ENCODE data around the gene FBXW10B. TPM values are rescaled to one million over a fixed set of nuclear protein-coding genes. Genes with fewer than 3 reads are reported as not detected.
A peak's percentile ranks its signal among the peaks of the same experiment; 100 is the strongest.
"Not testable (repeated sequence)": the region's sequence is repeated elsewhere in the genome, so short reads cannot be mapped to it uniquely, and the experiment has no call there.

FBXW10B gene
- total and polyA plus RNA-seq, 8 donors = 0.31 to 13.0 (median 2.4) TPM; not detected in 2

GRCh38 chr17:15576848-15577247 is 42.7 kb downstream of the FBXW10B start:
- no CpG with 5 or more reads among the region's 1 CpG for WGBS, 5 donors
- H3K4me3 ChIP-seq; H3K9me3 ChIP-seq; H3K36me3 ChIP-seq; H3K27ac ChIP-seq; intact Hi-C loops (cut with DNase I; ENCODE audit: low total_unique reads); DNase-seq; H3K4me1 ChIP-seq; H3K27me3 ChIP-seq: not testable (repeated sequence)

DNA sequence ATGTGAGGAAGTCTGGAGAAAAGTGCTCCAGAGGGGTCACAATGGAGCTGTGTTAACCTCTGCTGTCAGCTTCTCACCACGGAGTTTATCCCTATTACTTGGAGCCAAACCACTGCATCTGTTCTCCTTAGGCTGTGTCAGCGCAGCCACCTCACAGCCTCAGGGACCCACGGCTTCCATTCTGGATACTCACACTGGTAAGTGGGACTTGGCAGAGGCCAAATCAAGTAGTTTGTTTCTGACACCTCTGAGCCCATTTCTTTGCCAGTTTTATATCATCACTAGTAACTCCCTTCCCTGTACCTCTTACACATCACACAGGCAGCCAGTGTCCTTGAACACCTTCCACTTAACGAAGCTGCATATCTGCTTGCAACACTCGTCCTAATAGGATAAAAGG is 44.8 kb downstream of the FBXW10B start:
- H3K4me1 ChIP-seq; H3K27me3 ChIP-seq; H3K27ac ChIP-seq; H3K4me3 ChIP-seq; H3K9me3 ChIP-seq; H3K36me3 ChIP-seq; intact Hi-C loops (cut with DNase I; ENCODE audit: low total_unique reads); DNase-seq: not testable (repeated sequence)
- 67 to 92% (median 80%) methylated on average over 1 to 2 of the region's 5 CpGs for WGBS, 5 donors

DNA sequence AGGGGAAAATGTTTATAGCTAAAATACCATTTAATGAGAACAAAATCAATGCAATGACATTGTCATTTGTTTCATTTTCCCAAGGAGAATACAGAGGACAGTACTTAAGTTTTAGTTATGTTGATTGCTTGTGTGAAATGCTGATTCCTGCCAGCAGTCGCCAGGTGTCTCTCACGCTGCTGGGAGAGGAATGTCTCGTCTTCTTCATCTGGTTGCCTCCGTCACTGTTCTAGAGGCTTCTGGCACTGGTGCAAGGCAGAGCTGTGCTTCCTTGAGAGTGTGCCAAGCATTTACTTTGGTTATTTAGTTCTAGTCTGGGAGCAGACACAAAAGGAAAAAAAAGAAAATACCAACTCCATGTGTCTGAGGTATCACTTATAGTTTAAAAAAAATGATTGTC is 45.6 kb downstream of the FBXW10B start:
- H3K27me3 ChIP-seq; H3K9me3 ChIP-seq; intact Hi-C loops (cut with DNase I; ENCODE audit: low total_unique reads); H3K36me3 ChIP-seq; H3K4me3 ChIP-seq; H3K27ac ChIP-seq; H3K4me1 ChIP-seq: not testable (repeated sequence)
- WGBS, 5 donors = 19 to 38% (median 30%) methylated on average over 3 to 4 of the region's 4 CpGs
- peak in 1 of 2 donors; percentile 36 for DNase-seq

Small RNAs within 50 kb of the gene (small RNA-seq; reads per million reads assigned to genes)
- gene AC005838.1 (0 reads per million in 4 donors), gene RF00090 (0 reads per million in 4 donors)

Other genes with a start within 250 kb of the FBXW10B start
- gene CDRT4, start 152.1 kb downstream of the FBXW10B start, total RNA-seq = 10 to 100 TPM in 1 of 5 donors, 1 to 10 TPM in 2, not detected in 2; 4.5 to 12.5 (median 4.9) TPM
- gene CDRT4, start 152.1 kb downstream of the FBXW10B start, polyA plus RNA-seq = 10 to 100 TPM in 1 of 3 donors, 1 to 10 TPM in 2; 1.5 to 12.8 (median 2.4) TPM
- 10 to 100 TPM in 4 of 5 donors, not detected in 1; 11.6 to 74.5 (median 37.5) TPM for gene TVP23C, start 56.2 kb downstream of the FBXW10B start, total RNA-seq
- gene TVP23C, start 56.2 kb downstream of the FBXW10B start, polyA plus RNA-seq = 1 to 10 TPM in 2 of 3 donors, not detected in 1; 2.4 to 2.6 TPM
- 10 to 100 TPM in 4 of 5 donors, 1 to 10 TPM in 1; 1.2 to 82.9 (median 46.3) TPM for gene TRIM16, start 64.6 kb upstream of the FBXW10B start, total RNA-seq
- gene TRIM16, start 64.6 kb upstream of the FBXW10B start, polyA plus RNA-seq = 10 to 100 TPM; 19.4 to 70.9 (median 24.5) TPM
- gene ZNF286A, start 80.0 kb upstream of the FBXW10B start, total RNA-seq = 10 to 100 TPM in 3 of 5 donors, 1 to 10 TPM in 2; 4.7 to 29.4 (median 13.6) TPM
- 1 to 10 TPM; 3.5 to 5.7 (median 4.3) TPM for gene ZNF286A, start 80.0 kb upstream of the FBXW10B start, polyA plus RNA-seq
- under 1 TPM in 1 of 5 donors, not detected in 4; 0.37 TPM for gene TBC1D26, start 112.6 kb upstream of the FBXW10B start, total RNA-seq
- under 1 TPM in 1 of 3 donors, not detected in 2; 0.05 TPM for gene TBC1D26, start 112.6 kb upstream of the FBXW10B start, polyA plus RNA-seq